Motor neuron (in vitro differentiated cells): ENCODE measurements around the gene BMP7. TPM values are rescaled to one million over a fixed set of nuclear protein-coding genes. Genes with fewer than 3 reads are reported as not detected.
"Not testable (repeated sequence)": the region's sequence is repeated elsewhere in the genome, so short reads cannot be mapped to it uniquely, and the experiment has no call there.

Experiments
- ATAC-seq, 8 experiments: fragments of 200-7000 bp; cut with Tn5 transposase; replicated peaks in 6 of 8; 2 replicates each; pipeline ENCODE4 v1.8.0; 2021; ENCODE audit warnings: mild to moderate bottlenecking in 8 of 8, moderate library complexity in 8 of 8
- H3K27ac ChIP-seq, 2 donors: fragments of 250-450 bp; sonication (Bioruptor Pico); 2 replicates each; pipeline ENCODE4 v1.9.0; 2021; ENCODE audit warnings: antibody characterized with exemption in 2 of 2, mild to moderate bottlenecking in 2 of 2, moderate library complexity in 1 of 2
- H3K4me1 ChIP-seq, 2 donors: fragments of 250-450 bp; sonication (Bioruptor Pico); replicated peaks in 1 of 2; 2 replicates each; pipeline ENCODE4 v1.6.1; 2021; ENCODE audit warnings: antibody characterized with exemption in 2 of 2, mild to moderate bottlenecking in 2 of 2, moderate library complexity in 1 of 2
- H3K4me3 ChIP-seq, 5 donors: fragments of 250-450 bp; sonication (Bioruptor Pico); 2 replicates each; pipeline ENCODE4 v1.9.0; 2021; ENCODE audit warnings: antibody characterized with exemption in 5 of 5, mild to moderate bottlenecking in 5 of 5, moderate library complexity in 4 of 5
- WGBS, 10 experiments: fragments of 450-650 bp; shearing (Covaris generic); methylation state at CpG; one replicate each; pipeline ENCODE4 v1.0.0; 2022; 5-methylcytosine and 5-hydroxymethylcytosine counted together
- in situ Hi-C, 9 experiments: fragments of 400-800 bp; cut with MboI; loops; one replicate each; pipeline ENCODE4 v1.15.0; 2021; ENCODE audit warnings: low sequenced_read_pairs in 9 of 9, low pct_unique_long_range_greater_than_20kb in 2 of 9; ENCODE audit not compliant: unreplicated experiment in 9 of 9
- total RNA-seq, 8 experiments: library from RNA; unstranded; fragments of 300-600 nt; gene quantifications; 2 replicates each; pipeline versions ENCODE4 v1.2.3 to v1.2.4, GENCODE V29; 2022

BMP7 gene
- total RNA-seq, 8 experiments from 2014 or later = 0.15 to 39.6 (median 22.1) TPM; not detected in 1

DNA sequence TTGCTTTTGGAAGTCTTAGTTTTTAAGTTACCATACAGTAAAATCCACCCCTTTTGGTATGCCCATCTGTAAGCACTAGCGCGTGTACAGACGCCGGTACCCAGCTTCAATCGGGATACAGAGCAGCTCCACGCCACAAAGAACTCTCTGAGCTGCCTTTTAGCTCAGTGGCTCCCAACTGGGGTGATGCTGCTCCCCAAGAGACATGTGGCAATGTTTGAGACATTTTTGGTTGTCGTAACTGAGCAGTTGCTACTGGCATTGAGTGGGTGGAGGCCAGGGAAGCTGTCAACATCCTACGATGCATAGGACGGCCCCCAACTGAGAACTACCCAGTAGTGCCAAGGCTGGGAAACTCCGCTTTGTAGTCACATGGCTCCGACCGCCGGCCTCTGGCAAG is 73.3 kb downstream of the BMP7 start:
- in situ Hi-C loops = no loop called here
- H3K27ac ChIP-seq = no peak overlapping the region
- WGBS, 10 experiments = 90 to 100% (median 96%) methylated on average over 1 to 9 of the region's 13 CpGs; no CpG with 5 or more reads in 4 of the 10 experiments
- ATAC-seq = no peak
- H3K4me3 ChIP-seq = no peak overlapping the region
- peaks cover 5 to 8% of the 10 kb centered on the region in 2 donors for H3K4me1 ChIP-seq

- ATAC-seq = no peak
- H3K4me1 ChIP-seq = peaks cover 0 to under 1% of the 10 kb centered on the region in 2 donors
- H3K27ac ChIP-seq = no peak overlapping the region
- no peak overlapping the region for H3K4me3 ChIP-seq
- in situ Hi-C loops = no loop called here
- WGBS, 10 experiments = 71 to 100% (median 77%) methylated on average over 1 to 6 of the region's 6 CpGs; no CpG with 5 or more reads in 1 of the 10 experiments
These were observed 74.1 kb downstream of the BMP7 start for GRCh38 chr20:57192311-57192710.

DNA sequence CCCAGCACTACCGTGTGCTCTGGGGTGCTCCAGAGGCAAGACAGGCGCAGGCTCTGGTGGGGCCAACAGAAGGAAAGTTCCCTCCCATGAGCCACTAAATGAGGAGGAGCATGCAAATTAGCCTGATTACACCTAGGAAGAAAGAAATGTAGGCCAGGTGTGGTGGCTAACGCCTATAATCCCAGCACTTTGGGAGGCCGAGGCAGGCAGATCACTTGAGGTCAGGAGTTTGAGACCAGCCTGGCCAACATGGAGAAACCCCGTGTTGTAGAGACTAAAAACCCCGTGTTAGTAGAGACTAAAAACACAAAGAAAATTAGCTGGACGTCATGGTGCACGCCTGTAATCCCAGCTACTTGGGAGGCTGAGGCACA is 75.2 kb downstream of the BMP7 start:
- in situ Hi-C loops, H3K4me1 ChIP-seq, H3K27ac ChIP-seq, ATAC-seq, H3K4me3 ChIP-seq: not testable (repeated sequence)
- WGBS, 10 experiments = 61 to 100% (median 86%) methylated on average over 3 to 8 of the region's 8 CpGs; no CpG with 5 or more reads in 4 of the 10 experiments

DNA sequence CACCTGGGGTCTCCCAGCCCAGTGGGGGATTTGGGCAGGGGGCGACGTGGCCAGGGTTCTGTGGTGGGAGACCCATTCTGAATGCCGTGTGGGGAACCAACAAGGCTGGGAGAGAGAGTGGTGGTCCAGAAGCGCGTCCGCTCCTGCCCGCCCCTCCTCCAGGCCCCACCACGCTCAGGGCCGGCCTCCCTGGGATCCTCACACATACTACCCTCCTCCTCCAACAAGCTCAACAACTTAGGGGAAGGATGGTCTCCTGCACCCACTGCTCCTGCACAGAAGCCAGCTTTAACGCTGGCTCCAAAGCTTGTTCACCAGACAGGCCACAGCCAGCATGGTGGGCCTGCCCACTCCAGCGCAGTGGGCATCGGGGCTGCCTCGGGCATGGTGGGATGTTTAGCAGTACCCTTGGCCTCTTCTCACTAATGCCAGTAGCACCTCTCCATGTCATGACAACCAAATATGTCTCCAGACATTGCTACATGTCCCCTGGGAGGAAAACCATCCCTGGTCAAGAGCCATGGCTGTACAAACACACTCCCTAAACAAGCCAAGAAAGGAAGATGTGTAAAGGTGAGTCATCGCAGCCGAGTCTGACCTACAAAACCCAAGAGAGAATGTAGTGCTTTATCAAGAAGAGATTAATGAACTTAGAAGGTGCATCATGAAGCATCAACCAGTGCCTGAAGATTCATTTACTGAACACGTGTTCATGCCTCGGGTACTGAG is 75.7 kb downstream of the BMP7 start:
- H3K27ac ChIP-seq = no peak overlapping the region
- in situ Hi-C loops = no loop called here
- WGBS, 10 experiments = 70 to 100% (median 87%) methylated on average over 2 to 7 of the region's 17 CpGs; no CpG with 5 or more reads in 3 of the 10 experiments
- no peaks in the 10 kb centered on the region for H3K4me1 ChIP-seq
- peak in 5 of 8 experiments; percentile 9 to 63 (median 40) for ATAC-seq
- H3K4me3 ChIP-seq = no peak overlapping the region

DNA sequence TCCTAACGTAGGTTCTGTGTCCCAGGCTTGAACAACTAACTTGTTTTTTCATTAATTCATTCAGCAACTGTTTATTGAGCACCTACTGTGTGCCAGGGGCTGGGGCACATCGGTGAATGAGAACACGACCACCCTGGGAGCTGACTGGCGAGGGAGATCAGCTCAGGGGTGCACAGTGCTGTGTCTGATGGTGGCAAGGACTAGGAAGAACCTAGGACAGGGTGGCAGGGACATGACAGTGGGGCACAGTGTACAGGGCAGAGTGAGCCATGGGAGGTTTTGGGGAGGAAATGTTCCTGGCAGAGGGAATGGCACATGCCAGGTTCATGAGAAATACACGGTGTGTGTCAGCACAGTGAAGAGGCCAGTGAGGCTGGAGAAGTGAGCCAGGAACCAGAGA is 76.7 kb downstream of the BMP7 start:
- in situ Hi-C loops = no loop called here
- H3K27ac ChIP-seq = no peak overlapping the region
- 28 to 100% (median 92%) methylated on average over 1 to 4 of the region's 5 CpGs; no CpG with 5 or more reads in 4 of the 10 experiments for WGBS, 10 experiments
- no peak for ATAC-seq
- no peak overlapping the region for H3K4me3 ChIP-seq
- no peaks in the 10 kb centered on the region for H3K4me1 ChIP-seq

DNA sequence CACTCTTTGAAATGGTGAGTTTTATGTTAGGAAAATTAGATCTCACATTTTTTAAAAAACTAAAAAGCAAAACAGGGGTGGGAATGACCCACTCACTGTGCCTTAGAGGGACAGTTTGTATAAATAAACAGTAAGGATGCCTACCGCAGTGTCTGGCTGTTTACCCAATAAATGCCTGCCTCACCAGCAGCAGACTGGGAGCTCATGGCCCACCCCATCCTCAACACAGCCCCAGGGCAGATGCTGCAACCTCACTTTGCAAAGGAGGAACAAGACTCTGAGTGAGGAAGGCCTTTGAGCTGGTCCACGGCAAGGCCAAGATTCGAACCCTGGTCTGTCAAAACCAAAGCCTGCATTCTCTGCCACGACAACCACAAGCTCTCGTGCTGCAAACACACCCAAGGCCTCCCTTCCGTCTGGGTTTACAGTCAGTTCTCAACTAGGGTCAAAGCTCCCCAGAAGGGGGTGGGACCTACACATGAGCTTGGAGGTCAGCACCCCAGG is 77.8 kb downstream of the BMP7 start:
- 33 to 100% (median 93%) methylated on average over 1 to 6 of the region's 6 CpGs; no CpG with 5 or more reads in 3 of the 10 experiments for WGBS, 10 experiments
- Histone ChIP-seq H3K27ac (no peak overlapping the region), H3K4me3 (no peak overlapping the region), H3K4me1 (no peaks in the 10 kb centered on the region)
- in situ Hi-C loops = no loop called here
- ATAC-seq = no peak

DNA sequence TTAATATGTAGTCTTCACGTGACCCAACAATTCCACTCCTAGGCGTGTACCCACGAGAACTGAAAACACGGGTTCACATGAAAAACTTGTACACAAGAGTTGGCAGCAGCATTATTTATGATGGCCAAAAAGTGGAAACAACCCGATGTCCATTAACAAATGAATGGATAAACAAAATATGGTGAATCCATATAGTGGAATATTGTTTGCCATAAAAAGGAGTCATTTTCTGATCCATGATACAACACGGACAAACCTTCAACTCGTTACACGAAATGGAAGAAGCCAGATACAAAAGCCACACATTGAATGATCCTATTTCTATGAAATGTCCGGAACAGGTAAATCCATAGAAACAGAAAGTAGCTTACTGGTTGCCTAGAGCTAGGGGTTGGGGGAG is 78.4 kb downstream of the BMP7 start:
- Histone ChIP-seq H3K27ac (no peak overlapping the region), H3K4me1 (no peaks in the 10 kb centered on the region), H3K4me3 (no peak overlapping the region)
- in situ Hi-C loops = no loop called here
- WGBS, 10 experiments = 31 to 98% (median 87%) methylated on average over 3 to 8 of the region's 9 CpGs
- ATAC-seq = no peak

DNA sequence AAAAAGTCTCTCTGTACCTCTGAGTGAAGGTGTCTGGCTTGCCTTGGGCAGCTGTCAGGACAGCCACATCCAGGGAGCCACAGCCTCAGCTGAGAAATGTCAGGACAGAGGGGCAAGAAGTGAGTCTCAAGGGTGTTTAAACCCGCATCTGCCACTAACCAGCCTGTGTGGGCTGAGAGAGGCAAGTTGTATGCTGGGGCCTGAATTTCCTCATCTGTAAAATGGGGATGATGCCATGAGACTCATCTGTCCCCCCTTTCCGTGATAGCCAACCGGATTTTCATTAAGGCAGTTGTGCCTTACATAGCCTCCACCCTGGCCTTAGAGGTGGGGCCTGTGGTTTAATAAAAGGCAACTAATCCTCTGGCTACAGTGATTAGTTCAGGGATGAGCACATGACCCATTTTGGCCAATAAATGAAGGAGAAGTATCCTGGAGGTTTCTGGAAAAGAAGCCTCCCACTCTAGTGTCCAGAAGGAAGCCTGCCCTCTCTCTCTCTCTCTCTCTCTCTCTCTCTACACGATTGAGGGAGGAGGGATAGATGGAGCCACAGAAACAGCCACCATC is 79.3 kb downstream of the BMP7 start:
- 53 to 94% (median 78%) methylated on average over 1 to 4 of the region's 4 CpGs; no CpG with 5 or more reads in 4 of the 10 experiments for WGBS, 10 experiments
- no peak for ATAC-seq
- H3K4me3 ChIP-seq = no peak overlapping the region
- H3K4me1 ChIP-seq = no peaks in the 10 kb centered on the region
- in situ Hi-C loops = no loop called here
- H3K27ac ChIP-seq = no peak overlapping the region

GRCh38 chr20:57186192-57186591 is 80.2 kb downstream of the BMP7 start:
- Histone ChIP-seq H3K4me1 (no peaks in the 10 kb centered on the region), H3K4me3 (no peak overlapping the region), H3K27ac (no peak overlapping the region)
- WGBS, 10 experiments = 38 to 100% (median 88%) methylated on average over 1 to 8 of the region's 8 CpGs
- ATAC-seq = peak in 1 of 8 experiments; percentile 33
- in situ Hi-C loops = no loop called here

DNA sequence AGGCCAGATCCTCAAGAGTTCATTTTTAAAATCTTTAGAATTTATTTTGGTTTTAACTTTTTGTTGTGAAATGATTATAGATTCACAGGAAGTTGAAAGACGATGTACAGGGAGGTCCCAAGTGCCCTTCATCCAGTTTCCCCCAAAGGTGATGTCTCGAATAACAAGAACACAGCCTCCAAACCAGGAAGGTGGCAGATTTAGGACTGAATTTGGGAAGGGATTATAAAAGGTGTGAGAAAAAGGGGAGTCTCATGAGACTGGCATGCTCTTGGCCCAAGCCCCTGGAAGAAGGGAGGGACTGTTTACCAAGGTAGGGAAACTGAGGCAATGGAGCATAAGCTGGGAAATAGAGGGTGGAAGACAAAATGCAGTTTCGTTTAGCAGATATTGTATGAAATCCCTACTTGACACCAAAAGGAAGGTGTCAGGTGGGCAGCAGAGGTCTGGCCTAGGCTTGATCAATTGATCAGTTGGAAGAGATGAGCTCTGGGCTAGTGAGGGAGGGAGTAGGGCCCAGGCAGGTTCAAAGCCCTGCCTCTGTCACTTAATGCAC is 81.2 kb downstream of the BMP7 start:
- in situ Hi-C loops = no loop called here
- Histone ChIP-seq H3K27ac (no peak overlapping the region), H3K4me3 (no peak overlapping the region), H3K4me1 (no peaks in the 10 kb centered on the region)
- ATAC-seq = no peak
- WGBS, 10 experiments = 0 to 100% (median 83%) methylated on average over 2 to 3 of the region's 3 CpGs; no CpG with 5 or more reads in 1 of the 10 experiments

DNA sequence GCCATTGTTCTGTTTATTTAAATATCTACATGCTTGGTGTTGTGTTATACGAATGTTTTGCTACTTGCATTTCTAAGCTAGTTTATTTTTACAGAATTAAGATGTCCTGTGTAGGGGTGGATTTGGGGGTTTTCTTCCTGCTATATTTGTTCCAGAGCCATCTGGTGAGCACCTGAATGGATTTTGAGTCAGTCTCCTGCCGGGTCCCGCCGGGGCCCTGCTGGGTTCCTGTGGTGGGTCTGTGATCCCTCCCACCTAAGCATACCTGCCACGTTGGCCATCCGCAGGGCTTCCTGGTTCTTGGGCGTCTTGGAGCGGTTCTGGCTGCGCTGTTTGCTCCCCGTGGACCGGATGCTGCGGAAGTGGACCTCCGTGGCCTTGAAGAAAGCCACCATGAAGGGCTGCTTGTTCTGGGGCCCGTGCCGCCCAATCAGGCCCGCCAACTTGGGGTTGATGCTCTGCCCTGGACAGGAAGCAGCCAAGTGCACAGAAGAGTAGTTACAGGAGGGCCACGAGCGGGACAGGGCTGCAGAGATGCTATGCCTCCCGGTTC is 82.9 kb downstream of the BMP7 start:
- no peak overlapping the region for H3K4me3 ChIP-seq
- 40 to 100% (median 68%) methylated on average over 3 to 12 of the region's 19 CpGs; no CpG with 5 or more reads in 3 of the 10 experiments for WGBS, 10 experiments
- H3K27ac ChIP-seq = no peak overlapping the region
- H3K4me1 ChIP-seq = no peaks in the 10 kb centered on the region
- in situ Hi-C loops = no loop called here
- ATAC-seq = no peak

GRCh38 chr20:57181639-57182038 is 84.8 kb downstream of the BMP7 start:
- whole genome bisulfite sequencing, 10 experiments = 34 to 80% (median 67%) methylated on average over 1 to 4 of the region's 7 CpGs; no CpG with 5 or more reads in 5 of the 10 experiments
- in situ Hi-C loops = no loop called here
- H3K27ac ChIP-seq = no peak overlapping the region

GRCh38 chr20:57180954-57181353 is 85.5 kb downstream of the BMP7 start:
- Histone ChIP-seq H3K4me3 (no peak overlapping the region), H3K27ac (no peak overlapping the region), H3K4me1 (no peaks in the 10 kb centered on the region)
- in situ Hi-C loops = no loop called here
- ATAC-seq = no peak
- WGBS, 10 experiments = 33 to 100% (median 81%) methylated on average over 1 to 5 of the region's 5 CpGs; no CpG with 5 or more reads in 4 of the 10 experiments

More at GRCh38 chr20:57181639-57182038, 84.8 kb downstream of the BMP7 start:
- no peak for ATAC-seq
- Histone ChIP-seq H3K4me3 (no peak overlapping the region), H3K4me1 (no peaks in the 10 kb centered on the region)
